Epithelial cell of esophagus (primary cell): Measurements from ENCODE around the gene RAB40B.
"Not testable (repeated sequence)": the region's sequence is repeated elsewhere in the genome, so short reads cannot be mapped to it uniquely, and the experiment has no call there.

Source experiments
- DNase-seq: peaks from one replicate; pipeline ENCODE4 v3.0.0; 2010; ENCODE audit warnings: low read depth
- H3K4me3 ChIP-seq: 2 replicates; pipeline ENCODE4 v1.5.1; 2011; ENCODE audit warnings: mild to moderate bottlenecking, low read length, control low read depth
- TF ChIP-seq, protein P1 (sequence below): IDR thresholded peaks from 2 replicates; pipeline ENCODE4 v1.5.1; 2011; ENCODE audit warnings: low read depth, mild to moderate bottlenecking, low read length, control low read depth, inconsistent platforms; ENCODE audit not compliant: insufficient read depth; ENCODE audit errors: missing control alignments

The RAB40B gene

DNA sequence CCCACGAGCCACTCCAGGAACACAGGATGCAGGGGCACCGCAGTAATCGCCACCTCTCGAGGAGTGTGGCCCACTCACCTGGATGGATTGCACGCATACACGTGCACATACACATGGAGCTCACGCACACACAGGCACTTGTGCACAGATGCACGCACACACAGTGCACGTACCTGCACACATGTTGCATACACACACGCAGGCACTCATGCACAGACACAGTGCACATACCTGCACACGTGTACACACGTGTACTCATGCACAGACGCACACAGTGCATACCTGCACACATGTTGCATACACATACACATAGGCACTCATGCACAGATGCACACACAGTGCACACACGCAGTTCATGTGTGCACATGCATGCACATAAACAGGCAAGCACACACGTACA, 38.6 kb downstream of the RAB40B start:
- TF ChIP-seq, protein P1, sequence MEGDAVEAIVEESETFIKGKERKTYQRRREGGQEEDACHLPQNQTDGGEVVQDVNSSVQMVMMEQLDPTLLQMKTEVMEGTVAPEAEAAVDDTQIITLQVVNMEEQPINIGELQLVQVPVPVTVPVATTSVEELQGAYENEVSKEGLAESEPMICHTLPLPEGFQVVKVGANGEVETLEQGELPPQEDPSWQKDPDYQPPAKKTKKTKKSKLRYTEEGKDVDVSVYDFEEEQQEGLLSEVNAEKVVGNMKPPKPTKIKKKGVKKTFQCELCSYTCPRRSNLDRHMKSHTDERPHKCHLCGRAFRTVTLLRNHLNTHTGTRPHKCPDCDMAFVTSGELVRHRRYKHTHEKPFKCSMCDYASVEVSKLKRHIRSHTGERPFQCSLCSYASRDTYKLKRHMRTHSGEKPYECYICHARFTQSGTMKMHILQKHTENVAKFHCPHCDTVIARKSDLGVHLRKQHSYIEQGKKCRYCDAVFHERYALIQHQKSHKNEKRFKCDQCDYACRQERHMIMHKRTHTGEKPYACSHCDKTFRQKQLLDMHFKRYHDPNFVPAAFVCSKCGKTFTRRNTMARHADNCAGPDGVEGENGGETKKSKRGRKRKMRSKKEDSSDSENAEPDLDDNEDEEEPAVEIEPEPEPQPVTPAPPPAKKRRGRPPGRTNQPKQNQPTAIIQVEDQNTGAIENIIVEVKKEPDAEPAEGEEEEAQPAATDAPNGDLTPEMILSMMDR, result no peak
- no peak for DNase-seq
- no peak overlapping the region for H3K4me3 ChIP-seq

DNA sequence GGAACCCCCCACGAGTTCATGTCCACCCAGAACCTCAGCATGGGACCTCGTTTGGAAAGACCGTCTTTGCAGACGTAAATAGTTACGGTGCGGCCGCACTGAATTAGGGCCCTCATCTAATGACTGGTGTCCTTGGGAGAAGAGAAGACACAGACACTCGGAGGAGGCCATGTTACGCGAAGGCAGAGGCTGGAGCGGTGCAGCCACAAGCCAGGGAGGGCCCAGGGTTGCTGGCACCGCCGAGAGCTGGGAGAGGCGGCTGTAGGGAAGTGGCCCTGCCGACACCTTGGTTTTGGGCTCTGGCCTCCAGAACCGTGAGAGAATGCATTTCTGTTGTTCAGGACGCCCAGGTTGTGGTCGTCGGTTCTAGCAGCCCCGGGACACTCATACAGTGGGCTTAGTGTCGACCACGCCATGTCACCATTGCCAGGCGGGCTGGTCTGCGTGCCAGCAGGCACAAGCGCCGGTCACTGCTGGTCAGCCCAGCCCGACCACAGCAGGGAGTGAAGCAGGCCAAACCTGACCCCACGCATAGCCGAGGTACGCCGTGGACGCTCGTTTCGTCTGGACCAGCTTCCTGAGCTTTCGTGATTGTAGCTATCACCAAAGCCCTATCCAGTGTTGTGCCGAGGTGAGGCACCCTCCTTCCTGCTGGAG, 39.6 kb downstream of the RAB40B start:
- no peak overlapping the region for H3K4me3 ChIP-seq
- DNase-seq, result no peak
- TF ChIP-seq, protein P1, result no peak

DNA sequence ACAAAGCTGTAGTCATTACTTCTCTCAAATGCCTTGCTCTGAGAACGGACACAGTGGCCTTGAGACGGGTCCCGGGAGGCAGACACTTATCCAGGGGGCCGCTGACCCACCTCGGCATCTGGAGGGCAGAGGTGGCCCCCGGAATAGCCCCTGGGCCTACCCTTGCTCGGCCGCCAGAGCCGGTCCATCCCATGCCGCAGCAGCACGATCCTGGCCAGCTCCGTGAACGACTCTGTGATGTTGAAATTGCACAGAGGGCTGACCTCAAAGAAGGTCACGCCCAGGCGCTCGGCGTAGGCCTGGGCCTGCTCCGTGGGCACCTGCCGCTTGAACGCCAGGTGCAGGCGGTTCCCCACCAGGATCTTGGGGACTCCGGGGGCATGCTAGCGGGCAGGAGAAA, 40.2 kb downstream of the RAB40B start:
- TF ChIP-seq, protein P1, result no peak
- no peak overlapping the region for H3K4me3 ChIP-seq
- no peak for DNase-seq

DNA sequence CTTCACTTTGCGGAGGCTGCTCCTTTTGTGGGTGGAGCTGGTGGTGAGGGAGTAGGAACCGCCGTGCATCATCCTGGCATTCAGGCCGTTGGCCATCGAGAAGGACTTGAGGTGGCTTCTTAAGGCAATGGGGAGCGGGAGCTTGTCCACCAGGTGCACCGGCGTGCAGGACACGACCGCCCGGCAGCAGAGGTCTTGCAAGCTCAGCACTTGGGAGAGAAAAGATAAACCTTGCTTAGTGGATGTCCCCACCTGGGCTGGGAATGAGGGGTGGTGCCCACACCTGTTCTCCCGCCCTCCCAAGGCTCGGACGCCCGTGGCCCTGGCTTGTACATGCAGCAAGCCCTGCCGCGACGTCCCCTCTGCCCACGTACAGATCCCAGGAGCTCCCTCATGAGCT, 40.6 kb downstream of the RAB40B start:
- H3K4me3 ChIP-seq, result no peak overlapping the region
- DNase-seq, result no peak
- TF ChIP-seq, protein P1, result no peak

DNA sequence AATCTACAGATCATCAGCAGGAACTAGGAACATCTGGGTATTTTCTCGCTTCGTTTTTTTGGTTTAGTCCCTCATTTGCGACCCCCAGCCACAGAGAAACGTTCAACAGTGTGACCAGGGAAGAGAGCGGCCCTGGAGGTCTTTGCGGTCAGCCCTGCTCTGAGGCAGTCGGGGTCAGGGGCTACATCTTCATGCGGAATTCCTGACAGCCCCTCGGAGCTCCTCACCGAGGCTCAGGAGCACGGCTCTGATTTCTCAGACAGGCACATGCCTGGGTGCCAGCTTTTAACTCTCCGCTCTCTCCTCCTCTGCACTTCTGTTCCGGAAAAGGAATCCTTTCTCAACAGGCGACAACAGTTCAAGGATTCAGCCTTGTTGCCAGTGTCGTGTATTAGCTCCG, 42.2 kb downstream of the RAB40B start:
- no peak for DNase-seq
- no peak overlapping the region for H3K4me3 ChIP-seq
- TF ChIP-seq, protein P1, result no peak

DNA sequence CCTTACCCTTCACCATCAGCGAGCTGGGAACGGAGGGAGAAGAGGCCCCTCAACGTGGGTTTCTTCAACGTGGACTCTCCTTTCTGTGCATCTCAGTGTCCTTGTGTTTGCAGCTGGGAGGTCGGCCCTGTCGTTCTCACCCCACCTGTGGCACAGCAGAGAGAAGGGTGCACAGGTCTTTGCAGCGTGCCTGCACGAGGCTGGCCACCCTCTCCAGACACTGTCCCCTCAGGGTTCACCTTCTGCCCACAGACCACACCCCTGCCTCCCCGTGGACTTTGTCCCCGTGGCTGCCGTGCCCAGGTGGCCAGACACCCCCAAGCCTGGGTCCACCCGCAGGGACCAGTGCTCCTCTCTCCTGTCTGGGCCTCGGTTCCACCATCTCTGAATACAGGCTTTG, 43.0 kb downstream of the RAB40B start:
- H3K4me3 ChIP-seq, result no peak overlapping the region
- no peak for DNase-seq
- TF ChIP-seq, protein P1, result no peak

DNA sequence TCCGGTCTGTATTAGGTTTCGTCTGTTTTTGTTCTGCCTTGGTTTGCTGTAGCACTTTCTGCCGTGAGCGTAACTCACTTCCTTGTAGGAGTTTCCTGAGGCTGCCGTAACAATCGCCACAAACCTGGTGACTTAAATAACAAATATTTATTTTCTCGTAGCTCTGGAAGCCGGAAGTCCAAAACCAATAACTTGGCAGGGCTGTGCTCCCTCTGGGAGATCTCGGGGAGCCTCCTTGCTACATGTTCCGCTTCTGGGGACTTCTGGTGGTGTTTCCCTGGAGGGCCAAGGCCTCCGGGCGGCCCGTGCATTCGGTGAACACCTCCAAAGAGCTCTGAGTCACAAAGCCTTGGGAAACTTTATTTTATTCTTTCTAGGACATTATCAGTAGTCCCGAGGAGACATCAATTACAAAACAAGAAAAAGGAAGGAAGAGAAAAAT, 43.4 kb downstream of the RAB40B start:
- H3K4me3 ChIP-seq, result no peak overlapping the region
- TF ChIP-seq, protein P1, result no peak
- peak; percentile 67 for DNase-seq

DNA sequence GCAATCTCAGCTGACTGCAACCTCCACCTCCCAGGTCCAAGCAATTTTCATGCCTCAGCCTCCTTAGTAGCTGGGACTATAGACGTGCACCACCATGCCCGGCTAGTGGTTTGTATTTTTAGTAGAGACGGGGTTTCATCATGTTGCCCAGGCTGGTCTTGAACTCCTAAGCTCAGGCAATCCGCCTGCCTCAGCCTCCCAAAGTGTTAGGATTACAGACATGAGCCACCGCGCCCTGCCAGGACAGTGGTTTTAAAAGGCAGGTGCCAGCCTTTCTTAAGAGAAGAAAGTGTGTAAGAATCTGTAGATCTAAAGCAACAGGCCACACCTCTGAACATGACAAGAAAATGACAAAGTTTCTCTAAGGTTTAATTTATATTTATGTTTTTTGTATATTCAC, 43.9 kb downstream of the RAB40B start:
- H3K4me3 ChIP-seq, DNase-seq: not testable (repeated sequence)
